ENCODE data around the gene PNPLA8.
A peak's percentile ranks its signal among the peaks of the same experiment; 100 is the strongest.
"Not testable (repeated sequence)": the region's sequence is repeated elsewhere in the genome, so short reads cannot be mapped to it uniquely, and the experiment has no call there.

Gene PNPLA8

GRCh38 chr7:108492742-108493141 is 33.2 kb downstream of the PNPLA8 start:
- Histone ChIP-seq H3K36me3 (ENCODE audit: control insufficient read depth, low read depth, low read length) (no peaks in the 10 kb centered on the region), H3K4me3 (ENCODE audit: low read length) (no peak overlapping the region), H3K9ac (ENCODE audit: low read length) (no peak overlapping the region), H3K4me1 (ENCODE audit: control insufficient read depth, low read depth, low read length) (no peaks in the 10 kb centered on the region), H3K27ac (ENCODE audit: low read length) (no peak overlapping the region), H3K27me3 (ENCODE audit: control insufficient read depth, insufficient read depth, low read length) (no peaks in the 10 kb centered on the region), H3K9me3 (ENCODE audit: control insufficient read depth, low read depth, low read length) (no peaks in the 10 kb centered on the region)

GRCh38 chr7:108488768-108489538 is 37.0 kb downstream of the PNPLA8 start:
- Histone ChIP-seq H3K9me3 (ENCODE audit: control insufficient read depth, low read depth, low read length) (no peaks in the 10 kb centered on the region), H3K36me3 (ENCODE audit: control insufficient read depth, low read depth, low read length) (no peaks in the 10 kb centered on the region), H3K4me3 (ENCODE audit: low read length) (no peak overlapping the region), H3K9ac (ENCODE audit: low read length) (no peak overlapping the region), H3K4me1 (ENCODE audit: control insufficient read depth, low read depth, low read length) (no peaks in the 10 kb centered on the region), H3K27me3 (ENCODE audit: control insufficient read depth, insufficient read depth, low read length) (no peaks in the 10 kb centered on the region), H3K27ac (ENCODE audit: low read length) (peak overlapping the region; percentile 20)

- Histone ChIP-seq H3K27ac (ENCODE audit: low read length) (no peak overlapping the region), H3K27me3 (ENCODE audit: control insufficient read depth, insufficient read depth, low read length) (no peaks in the 10 kb centered on the region), H3K9me3 (ENCODE audit: control insufficient read depth, low read depth, low read length) (no peaks in the 10 kb centered on the region), H3K36me3 (ENCODE audit: control insufficient read depth, low read depth, low read length) (no peaks in the 10 kb centered on the region), H3K4me3 (ENCODE audit: low read length) (no peak overlapping the region), H3K9ac (ENCODE audit: low read length) (no peak overlapping the region), H3K4me1 (ENCODE audit: control insufficient read depth, low read depth, low read length) (no peaks in the 10 kb centered on the region)
These were observed 38.3 kb downstream of the PNPLA8 start for GRCh38 chr7:108487646-108488045.

DNA sequence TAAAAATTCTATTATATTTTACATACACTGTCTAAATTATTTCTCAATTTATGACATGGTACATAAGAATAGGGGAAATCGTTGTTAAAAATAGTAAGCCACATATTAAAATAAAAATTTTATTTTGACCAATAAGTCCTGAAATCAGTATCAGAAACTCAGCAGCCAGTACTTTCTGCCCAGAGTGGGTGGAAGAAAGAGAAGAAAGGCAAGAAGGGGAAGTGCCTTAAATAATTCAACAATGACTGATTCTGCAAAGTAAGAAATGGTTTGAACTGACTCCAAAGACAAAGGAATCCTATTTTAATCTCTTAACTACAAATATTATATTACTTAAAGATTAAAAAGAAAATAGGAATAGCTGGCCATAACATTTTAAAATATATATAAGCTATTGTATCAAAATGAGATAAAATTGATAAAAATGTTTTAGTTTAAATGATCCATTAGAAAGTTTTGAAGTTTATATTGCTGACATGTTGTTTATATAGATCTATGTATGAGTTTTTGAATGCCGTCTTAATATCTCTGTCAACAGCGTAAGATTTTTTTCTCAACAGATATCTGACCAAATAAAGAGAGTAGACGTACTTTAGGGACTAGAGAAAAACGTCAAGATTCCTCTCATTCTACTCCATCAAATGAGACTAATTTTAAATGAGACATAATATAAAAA is 39.5 kb downstream of the PNPLA8 start:
- H3K27ac ChIP-seq (ENCODE audit: low read length), result no peak overlapping the region
- no peaks in the 10 kb centered on the region for H3K4me1 ChIP-seq (ENCODE audit: control insufficient read depth, low read depth, low read length)
- H3K9me3 ChIP-seq (ENCODE audit: control insufficient read depth, low read depth, low read length), result no peaks in the 10 kb centered on the region
- no peaks in the 10 kb centered on the region for H3K27me3 ChIP-seq (ENCODE audit: control insufficient read depth, insufficient read depth, low read length)
- H3K4me3 ChIP-seq (ENCODE audit: low read length), result no peak overlapping the region
- H3K9ac ChIP-seq (ENCODE audit: low read length), result no peak overlapping the region
- no peaks in the 10 kb centered on the region for H3K36me3 ChIP-seq (ENCODE audit: control insufficient read depth, low read depth, low read length)

- H3K4me1 ChIP-seq (ENCODE audit: control insufficient read depth, low read depth, low read length), result no peaks in the 10 kb centered on the region
- no peak overlapping the region for H3K4me3 ChIP-seq (ENCODE audit: low read length)
- H3K9me3 ChIP-seq (ENCODE audit: control insufficient read depth, low read depth, low read length), result no peaks in the 10 kb centered on the region
- H3K27ac ChIP-seq (ENCODE audit: low read length), result no peak overlapping the region
- no peaks in the 10 kb centered on the region for H3K27me3 ChIP-seq (ENCODE audit: control insufficient read depth, insufficient read depth, low read length)
- H3K9ac ChIP-seq (ENCODE audit: low read length), result no peak overlapping the region
- no peaks in the 10 kb centered on the region for H3K36me3 ChIP-seq (ENCODE audit: control insufficient read depth, low read depth, low read length)
These were observed 41.8 kb downstream of the PNPLA8 start for GRCh38 chr7:108484137-108484536.

DNA sequence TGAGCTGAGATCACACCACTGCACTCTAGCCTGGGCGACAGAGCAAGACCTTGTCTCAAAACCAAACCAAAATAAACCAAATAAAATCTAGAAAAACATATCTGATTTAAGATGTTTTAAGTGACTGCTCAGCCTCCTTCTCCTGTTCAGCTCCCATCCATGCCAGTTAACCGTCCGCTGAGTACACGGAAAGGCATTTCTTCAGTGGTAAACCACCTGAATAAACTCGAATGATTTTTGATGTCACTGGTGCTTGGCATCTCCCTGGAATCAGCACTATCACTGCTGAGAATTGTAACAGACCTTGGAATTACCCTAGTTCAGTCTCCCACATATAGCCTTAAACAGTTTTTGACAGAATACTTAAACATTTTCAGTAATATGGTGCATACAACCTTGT is 45.6 kb downstream of the PNPLA8 start:
- H3K4me1 ChIP-seq (ENCODE audit: control insufficient read depth, low read depth, low read length), result no peaks in the 10 kb centered on the region
- no peaks in the 10 kb centered on the region for H3K36me3 ChIP-seq (ENCODE audit: control insufficient read depth, low read depth, low read length)
- H3K27ac ChIP-seq (ENCODE audit: low read length), result no peak overlapping the region
- H3K9me3 ChIP-seq (ENCODE audit: control insufficient read depth, low read depth, low read length), result no peaks in the 10 kb centered on the region
- no peaks in the 10 kb centered on the region for H3K27me3 ChIP-seq (ENCODE audit: control insufficient read depth, insufficient read depth, low read length)
- no peak overlapping the region for H3K4me3 ChIP-seq (ENCODE audit: low read length)
- no peak overlapping the region for H3K9ac ChIP-seq (ENCODE audit: low read length)

GRCh38 chr7:108479751-108480150 is 46.2 kb downstream of the PNPLA8 start:
- Histone ChIP-seq H3K27me3 (ENCODE audit: control insufficient read depth, insufficient read depth, low read length) (no peaks in the 10 kb centered on the region), H3K4me1 (ENCODE audit: control insufficient read depth, low read depth, low read length) (no peaks in the 10 kb centered on the region), H3K9ac (ENCODE audit: low read length) (no peak overlapping the region), H3K36me3 (ENCODE audit: control insufficient read depth, low read depth, low read length) (no peaks in the 10 kb centered on the region), H3K9me3 (ENCODE audit: control insufficient read depth, low read depth, low read length) (no peaks in the 10 kb centered on the region), H3K4me3 (ENCODE audit: low read length) (no peak overlapping the region), H3K27ac (ENCODE audit: low read length) (no peak overlapping the region)

DNA sequence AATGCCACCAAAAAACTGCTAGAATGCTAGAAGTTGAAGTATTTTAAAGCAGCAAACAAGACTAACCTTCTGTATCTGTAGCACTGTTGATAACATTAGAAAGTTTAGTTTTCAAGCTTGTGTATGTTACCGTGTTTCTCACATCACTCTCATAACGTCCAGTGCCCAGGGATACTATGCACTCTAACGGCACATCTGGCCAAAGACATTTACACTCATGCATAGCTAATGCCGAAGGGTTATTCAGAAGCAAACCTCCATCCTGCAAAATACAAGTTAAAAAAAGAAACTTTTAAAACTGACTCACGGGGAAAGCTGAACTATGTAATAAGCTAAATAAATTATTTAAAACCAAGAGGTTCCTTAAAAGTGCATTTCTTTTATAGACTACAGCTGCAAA is 46.8 kb downstream of the PNPLA8 start:
- Histone ChIP-seq H3K4me3 (ENCODE audit: low read length) (no peak overlapping the region), H3K36me3 (ENCODE audit: control insufficient read depth, low read depth, low read length) (no peaks in the 10 kb centered on the region), H3K9ac (ENCODE audit: low read length) (no peak overlapping the region)

GRCh38 chr7:108468246-108468645 is 57.7 kb downstream of the PNPLA8 start:
- Histone ChIP-seq H3K27ac (ENCODE audit: low read length) (no peak overlapping the region), H3K9me3 (ENCODE audit: control insufficient read depth, low read depth, low read length) (no peaks in the 10 kb centered on the region), H3K4me1 (ENCODE audit: control insufficient read depth, low read depth, low read length) (peaks cover 6% of the 10 kb centered on the region), H3K36me3 (ENCODE audit: control insufficient read depth, low read depth, low read length) (no peaks in the 10 kb centered on the region), H3K27me3 (ENCODE audit: control insufficient read depth, insufficient read depth, low read length) (no peaks in the 10 kb centered on the region), H3K4me3 (ENCODE audit: low read length) (no peak overlapping the region), H3K9ac (ENCODE audit: low read length) (no peak overlapping the region)

More for the DNA sequence above, 46.8 kb downstream of the PNPLA8 start:
- no peaks in the 10 kb centered on the region for H3K4me1 ChIP-seq (ENCODE audit: control insufficient read depth, low read depth, low read length)
- no peaks in the 10 kb centered on the region for H3K9me3 ChIP-seq (ENCODE audit: control insufficient read depth, low read depth, low read length)
- H3K27me3 ChIP-seq (ENCODE audit: control insufficient read depth, insufficient read depth, low read length), result no peaks in the 10 kb centered on the region
- H3K27ac ChIP-seq (ENCODE audit: low read length), result no peak overlapping the region

DNA sequence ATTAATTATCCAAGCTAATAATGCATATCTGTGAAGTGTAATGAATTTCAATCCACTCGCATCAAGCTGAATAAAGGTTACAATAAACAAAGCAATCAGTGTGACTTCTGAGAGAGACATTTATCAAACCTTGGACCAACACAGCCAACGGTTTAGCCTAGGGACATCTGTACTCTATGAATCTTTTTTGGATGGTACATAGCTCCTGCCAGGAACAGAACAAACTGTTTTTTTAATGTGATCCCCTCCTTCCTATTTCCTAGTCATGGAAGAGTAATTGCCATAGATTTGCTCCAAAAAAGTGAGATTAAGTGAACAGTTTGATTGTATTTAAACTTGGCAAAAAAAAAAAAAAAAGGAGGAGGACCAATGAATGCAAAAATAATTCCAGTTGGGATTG is 58.5 kb downstream of the PNPLA8 start:
- no peak overlapping the region for H3K4me3 ChIP-seq (ENCODE audit: low read length)
- H3K4me1 ChIP-seq (ENCODE audit: control insufficient read depth, low read depth, low read length), result peaks cover 6% of the 10 kb centered on the region
- H3K9me3 ChIP-seq (ENCODE audit: control insufficient read depth, low read depth, low read length), result no peaks in the 10 kb centered on the region
- H3K27ac ChIP-seq (ENCODE audit: low read length), result no peak overlapping the region
- H3K9ac ChIP-seq (ENCODE audit: low read length), result no peak overlapping the region
- H3K27me3 ChIP-seq (ENCODE audit: control insufficient read depth, insufficient read depth, low read length), result no peaks in the 10 kb centered on the region
- H3K36me3 ChIP-seq (ENCODE audit: control insufficient read depth, low read depth, low read length), result no peaks in the 10 kb centered on the region

DNA sequence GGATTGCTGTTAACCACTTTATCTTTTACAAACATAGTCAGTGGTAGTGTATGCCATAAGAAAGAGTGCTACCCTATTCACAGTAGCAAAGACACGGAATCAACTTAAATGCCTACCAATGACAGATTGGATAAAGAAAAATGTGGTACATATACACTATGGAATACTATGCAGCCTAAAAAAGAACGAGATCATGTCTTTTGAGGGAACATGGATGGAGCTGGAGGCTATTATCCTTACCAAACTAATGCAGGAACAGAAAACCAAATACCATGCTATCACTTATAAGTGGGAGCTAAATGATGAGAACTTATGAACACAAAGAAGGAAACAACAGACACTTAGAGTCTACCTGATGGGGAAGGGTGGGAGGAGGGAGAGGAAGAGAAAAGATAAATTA is 59.6 kb downstream of the PNPLA8 start:
- not testable (repeated sequence) for H3K27me3 ChIP-seq (ENCODE audit: control insufficient read depth, insufficient read depth, low read length); H3K9me3 ChIP-seq (ENCODE audit: control insufficient read depth, low read depth, low read length); H3K27ac ChIP-seq (ENCODE audit: low read length); H3K4me1 ChIP-seq (ENCODE audit: control insufficient read depth, low read depth, low read length); H3K9ac ChIP-seq (ENCODE audit: low read length); H3K36me3 ChIP-seq (ENCODE audit: control insufficient read depth, low read depth, low read length); H3K4me3 ChIP-seq (ENCODE audit: low read length)

DNA sequence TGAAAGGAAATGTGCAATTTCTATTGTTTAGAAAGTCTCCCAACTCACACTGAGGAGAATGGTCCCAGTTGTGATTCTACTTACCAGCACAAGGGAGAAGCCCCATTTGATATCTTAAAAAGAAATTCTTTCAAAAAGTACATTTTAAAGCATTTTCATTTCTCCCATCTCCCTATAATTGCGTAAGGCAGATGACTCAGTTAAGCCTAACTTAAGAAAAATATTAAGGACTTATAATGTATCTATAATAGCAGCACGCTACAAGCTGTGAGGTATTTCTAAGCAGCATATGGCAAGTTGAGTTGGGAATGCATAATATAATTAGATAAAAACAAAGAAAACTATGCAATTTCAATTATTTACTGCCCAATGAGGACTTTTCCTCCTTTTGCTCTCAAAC is 61.2 kb downstream of the PNPLA8 start:
- Histone ChIP-seq H3K9me3 (ENCODE audit: control insufficient read depth, low read depth, low read length) (no peaks in the 10 kb centered on the region), H3K9ac (ENCODE audit: low read length) (no peak overlapping the region), H3K27ac (ENCODE audit: low read length) (no peak overlapping the region), H3K4me1 (ENCODE audit: control insufficient read depth, low read depth, low read length) (peaks cover 11% of the 10 kb centered on the region), H3K27me3 (ENCODE audit: control insufficient read depth, insufficient read depth, low read length) (no peaks in the 10 kb centered on the region), H3K36me3 (ENCODE audit: control insufficient read depth, low read depth, low read length) (no peaks in the 10 kb centered on the region), H3K4me3 (ENCODE audit: low read length) (no peak overlapping the region)
